HCT116 (cell line): ENCODE data around the gene RBM38. TPM values are rescaled to one million over a fixed set of nuclear protein-coding genes. Genes with fewer than 3 reads are reported as not detected.

Source experiments
- ATAC-seq: fragments of 200-7000 bp; cut with Tn5 transposase; 2 replicates; pipeline ENCODE4 v1.9.1; 2020; ENCODE audit warnings: mild to moderate bottlenecking, moderate library complexity
- BruUV-seq: library from RNA; stranded (reverse); fragments of 400-500 nt; replicated peaks from 2 replicates; lab custom pipeline; 2021; lab: Mats Ljungman, UMichigan
- CTCF ChIA-PET: fragments of 300-600 bp; sonication (Branson Sonifier 250); formaldehyde crosslinking; loops from one replicate; lab custom pipeline; 2021; ENCODE audit warnings: antibody characterized with exemption; lab: Charles Lee
- POLR2A ChIA-PET: fragments of 300-600, 350-600 bp; sonication (Branson Sonifier 250); formaldehyde crosslinking; loops from one replicate; lab custom pipeline; 2021; ENCODE audit warnings: antibody characterized with exemption; lab: Charles Lee
- RAD21 ChIA-PET, 2 experiments: fragments of 300-600 bp; sonication (Branson Sonifier 250); formaldehyde crosslinking; loops; one replicate each; lab custom pipeline; 2023; ENCODE audit warnings: low total read pairs in 2 of 2; ENCODE audit not compliant: uncharacterized antibody in 2 of 2, unreplicated experiment in 2 of 2, low non-redundant PET in 1 of 2; lab: Charles Lee
- DNase-seq: peaks from one replicate; pipeline ENCODE4 v3.0.0-alpha.2; 2010; ENCODE audit warnings: low read depth, low spot score
- H2AFZ ChIP-seq: fragments of 200-600 bp; shearing (Covaris generic), sonication (generic); 2 replicates; pipeline ENCODE4 v1.6.1; 2017; ENCODE audit warnings: low read depth, mixed run types, mixed read lengths, antibody characterized with exemption, low read length; ENCODE audit not compliant: poor library complexity, severe bottlenecking
- H3K27ac ChIP-seq: 2 replicates; pipeline ENCODE4 v1.5.1; 2012; ENCODE audit warnings: low read depth, low read length
- H3K27me3 ChIP-seq: fragments of 200-600 bp; sonication (generic); 2 replicates; pipeline ENCODE4 v1.6.1; 2016; ENCODE audit warnings: mixed run types, low read length, mixed read lengths; ENCODE audit not compliant: insufficient read depth
- H3K36me3 ChIP-seq, 2 experiments: fragments of 200-500 bp in 1 of 2; fragments of 200-600 bp in 1 of 2; sonication (Bioruptor generic) in 1 of 2; sonication (generic) in 1 of 2; 2 replicates each; pipeline versions ENCODE4 v1.5.1 to v1.6.1; 2014 to 2016; ENCODE audit warnings: low read length in 2 of 2, inconsistent platforms in 1 of 2, mixed read lengths in 1 of 2, mixed run types in 1 of 2; ENCODE audit not compliant: insufficient read depth in 2 of 2, control insufficient read depth in 1 of 2
- H3K4me1 ChIP-seq, 2 experiments: fragments of 200-600 bp in 1 of 2; sonication (generic) in 1 of 2; 2 replicates each; pipeline versions ENCODE4 v1.5.1 to v1.6.1; 2012 to 2017; ENCODE audit warnings: low read length in 2 of 2, inconsistent platforms in 1 of 2, mild to moderate bottlenecking in 1 of 2, mixed read lengths in 1 of 2, mixed run types in 1 of 2, moderate library complexity in 1 of 2; ENCODE audit not compliant: insufficient read depth in 2 of 2, control insufficient read depth in 1 of 2
- H3K4me2 ChIP-seq: fragments of 200-600 bp; sonication (generic); 2 replicates; pipeline ENCODE4 v1.6.1; 2017; ENCODE audit warnings: mixed run types, low read length, mixed read lengths
- H3K4me3 ChIP-seq, 2 experiments: fragments of 200-600 bp in 1 of 2; sonication (generic) in 1 of 2; replicated peaks in 1 of 2; 2 replicates each; pipeline ENCODE4 v1.5.1; 2011 to 2016; ENCODE audit warnings: low read length in 2 of 2, control low read depth in 1 of 2, low read depth in 1 of 2, mild to moderate bottlenecking in 1 of 2, mixed read lengths in 1 of 2, mixed run types in 1 of 2
- H3K79me2 ChIP-seq: fragments of 200-600 bp; sonication (generic); 2 replicates; pipeline ENCODE4 v1.6.1; 2017; ENCODE audit warnings: mild to moderate bottlenecking, mixed run types, low read length, moderate library complexity, mixed read lengths; ENCODE audit not compliant: insufficient read depth
- H3K9ac ChIP-seq: fragments of 200-600 bp; sonication (generic); 2 replicates; pipeline ENCODE4 v1.6.1; 2016; ENCODE audit warnings: low read length, mixed read lengths
- H3K9me2 ChIP-seq: fragments of 200-600 bp; sonication (generic), shearing (Covaris generic); 2 replicates; pipeline ENCODE4 v1.6.1; 2017; ENCODE audit warnings: mixed run types, mild to moderate bottlenecking, moderate library complexity; ENCODE audit not compliant: insufficient read depth
- H3K9me3 ChIP-seq, 2 experiments: fragments of 200-500 bp in 1 of 2; fragments of 200-600 bp in 1 of 2; sonication (Bioruptor generic) in 1 of 2; sonication (generic) in 1 of 2; 2 replicates each; pipeline ENCODE4 v1.6.1; 2014 to 2017; ENCODE audit warnings: low read length in 2 of 2, mixed read lengths in 2 of 2, inconsistent platforms in 1 of 2, low read depth in 1 of 2, mild to moderate bottlenecking in 1 of 2, mixed run types in 1 of 2, moderate library complexity in 1 of 2; ENCODE audit not compliant: control insufficient read depth in 1 of 2, insufficient read depth in 1 of 2
- H4K20me1 ChIP-seq: fragments of 200-600 bp; sonication (generic), shearing (Covaris generic); 2 replicates; pipeline ENCODE4 v1.6.1; 2017; ENCODE audit warnings: mixed run types, mild to moderate bottlenecking, moderate library complexity; ENCODE audit not compliant: insufficient read depth
- ELF1 ChIP-seq: IDR thresholded peaks from 2 replicates; pipeline ENCODE4 v1.6.1; 2012; ENCODE audit warnings: low read depth, borderline replicate concordance
- EZH2phosphoT487 ChIP-seq: fragments of 200-600 bp; IDR thresholded peaks from 2 replicates; pipeline ENCODE4 v1.6.1; 2018; ENCODE audit warnings: antibody characterized with exemption, borderline replicate concordance
- FOSL1 ChIP-seq: IDR thresholded peaks from 2 replicates; pipeline ENCODE4 v1.6.1; 2012; ENCODE audit warnings: low read depth
- POLR2A ChIP-seq: IDR thresholded peaks from 2 replicates; pipeline ENCODE4 v1.7.0; 2011; ENCODE audit warnings: borderline replicate concordance; ENCODE audit not compliant: insufficient read depth, insufficient read length; ENCODE audit errors: extremely low read depth
- POLR2AphosphoS5 ChIP-seq: IDR thresholded peaks from 2 replicates; pipeline ENCODE4 v1.6.1; 2011; ENCODE audit warnings: mild to moderate bottlenecking, low read depth, low read length, moderate library complexity
- RAD21 ChIP-seq: IDR thresholded peaks from 2 replicates; pipeline ENCODE4 v1.6.1; 2012; ENCODE audit warnings: low read depth, mild to moderate bottlenecking
- SIN3A ChIP-seq: IDR thresholded peaks from 2 replicates; pipeline ENCODE4 v1.6.1; 2012; ENCODE audit warnings: low read depth
- SP1 ChIP-seq: IDR thresholded peaks from 2 replicates; pipeline ENCODE4 v1.6.1; 2012; ENCODE audit warnings: low read depth
- TCF7L2 ChIP-seq: IDR thresholded peaks from 2 replicates; pipeline ENCODE4 v1.7.0; 2011; ENCODE audit warnings: borderline replicate concordance, inconsistent platforms; ENCODE audit not compliant: insufficient read depth, insufficient read length; ENCODE audit errors: extremely low read depth
- ZFX ChIP-seq: fragments of 450-650 bp; IDR thresholded peaks from 2 replicates; pipeline ENCODE4 v1.6.1; 2017
- intact Hi-C: fragments of 100-400 bp; cut with micrococcal nuclease; formaldehyde crosslinking; loops from 2 replicates; pipeline ENCODE4 v1.10.0; 2022
- total RNA-seq: library from RNA; stranded (reverse); gene quantifications from one replicate; pipeline ENCODE4 v1.2.1, GENCODE V29; 2021; ENCODE audit not compliant: unreplicated experiment

RBM38 gene
- total RNA-seq, 1 experiment from 2014 or later, result 36.2 TPM

DNA sequence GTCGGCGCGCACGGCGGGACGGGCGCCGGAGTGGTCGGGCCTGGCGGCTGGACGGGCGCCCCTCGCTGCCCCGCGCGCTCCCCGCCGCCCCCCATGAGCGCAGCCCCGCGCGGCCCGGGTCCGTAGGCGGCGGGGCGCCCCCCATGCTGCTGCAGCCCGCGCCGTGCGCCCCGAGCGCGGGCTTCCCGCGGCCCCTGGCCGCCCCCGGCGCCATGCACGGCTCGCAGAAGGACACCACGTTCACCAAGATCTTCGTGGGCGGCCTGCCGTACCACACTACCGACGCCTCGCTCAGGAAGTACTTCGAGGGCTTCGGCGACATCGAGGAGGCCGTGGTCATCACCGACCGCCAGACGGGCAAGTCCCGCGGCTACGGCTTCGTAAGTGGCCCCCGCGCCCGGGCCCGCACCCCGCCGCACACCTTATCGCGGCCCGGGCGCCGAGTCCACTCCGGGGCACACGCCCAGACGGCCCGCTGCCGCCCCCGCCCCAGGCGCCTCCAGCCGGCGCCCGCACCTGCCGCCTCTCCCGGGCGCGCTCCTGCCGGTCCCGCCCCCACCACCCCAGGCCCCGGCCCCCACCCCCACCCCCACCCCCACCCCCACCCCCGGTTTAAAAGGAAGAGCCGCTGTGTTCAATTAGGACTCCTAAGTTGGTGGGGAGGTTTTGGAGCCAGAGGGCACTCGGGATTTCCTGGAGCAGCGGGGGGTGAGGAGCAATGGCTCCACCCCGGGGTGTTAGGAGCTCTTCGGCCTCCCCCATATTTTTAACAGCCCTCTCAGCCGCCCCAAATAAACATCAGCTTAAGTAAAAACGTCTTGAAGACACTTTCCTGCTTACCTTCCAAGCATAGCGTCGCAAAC is 474 bp downstream of the RBM38 start:
- peaks cover 24 to 38% of the 10 kb centered on the region in 2 experiments for H3K4me1 ChIP-seq
- no TSS peak for BruUV-seq
- H3K36me3 ChIP-seq, result peaks cover 18% of the 10 kb centered on the region in 2 experiments; a peak in 3 of 4 replicates
- CTCF ChIA-PET, result interaction anchor here (0.6 to 0.7 kb wide), 2 partner anchors 10 to 81 kb away, joined by 3 to 4 read pairs; no protein-coding TSS in a partner anchor
- peak overlapping the region; percentile 74 for H3K9ac ChIP-seq
- POLR2A ChIA-PET, result interaction anchor here (0.9 kb wide), 1 partner anchor 24 kb away, joined by 3 read pairs; no protein-coding TSS in a partner anchor
- H3K9me3 ChIP-seq, result no peaks in the 10 kb centered on the region
- H2AFZ ChIP-seq, result no peak overlapping the region
- H3K9me2 ChIP-seq, result no peaks in the 10 kb centered on the region
- H3K4me3 ChIP-seq, result peak overlapping the region; percentile 66 to 77
- H3K79me2 ChIP-seq, result peaks cover 47% of the 10 kb centered on the region
- no peaks in the 10 kb centered on the region for H3K27me3 ChIP-seq
- no peaks in the 10 kb centered on the region for H4K20me1 ChIP-seq
- RAD21 ChIA-PET, result no interaction called here
- H3K4me2 ChIP-seq, result peak overlapping the region; percentile 90
- DNase-seq (no peak), ATAC-seq (peak; percentile 26)
- intact Hi-C loops, result no loop called here
- peak overlapping the region; percentile 83 for H3K27ac ChIP-seq
- TF ChIP-seq FOSL1 (no peak), ZFX (peak; percentile 72; the same call in 1 of the 2 replicates), EZH2phosphoT487 (no peak), TCF7L2 (no peak), ELF1 (no peak), POLR2A (peak; percentile 44), POLR2AphosphoS5 (peak; percentile 31; the same call in 1 of the 2 replicates), SP1 (no peak)

DNA sequence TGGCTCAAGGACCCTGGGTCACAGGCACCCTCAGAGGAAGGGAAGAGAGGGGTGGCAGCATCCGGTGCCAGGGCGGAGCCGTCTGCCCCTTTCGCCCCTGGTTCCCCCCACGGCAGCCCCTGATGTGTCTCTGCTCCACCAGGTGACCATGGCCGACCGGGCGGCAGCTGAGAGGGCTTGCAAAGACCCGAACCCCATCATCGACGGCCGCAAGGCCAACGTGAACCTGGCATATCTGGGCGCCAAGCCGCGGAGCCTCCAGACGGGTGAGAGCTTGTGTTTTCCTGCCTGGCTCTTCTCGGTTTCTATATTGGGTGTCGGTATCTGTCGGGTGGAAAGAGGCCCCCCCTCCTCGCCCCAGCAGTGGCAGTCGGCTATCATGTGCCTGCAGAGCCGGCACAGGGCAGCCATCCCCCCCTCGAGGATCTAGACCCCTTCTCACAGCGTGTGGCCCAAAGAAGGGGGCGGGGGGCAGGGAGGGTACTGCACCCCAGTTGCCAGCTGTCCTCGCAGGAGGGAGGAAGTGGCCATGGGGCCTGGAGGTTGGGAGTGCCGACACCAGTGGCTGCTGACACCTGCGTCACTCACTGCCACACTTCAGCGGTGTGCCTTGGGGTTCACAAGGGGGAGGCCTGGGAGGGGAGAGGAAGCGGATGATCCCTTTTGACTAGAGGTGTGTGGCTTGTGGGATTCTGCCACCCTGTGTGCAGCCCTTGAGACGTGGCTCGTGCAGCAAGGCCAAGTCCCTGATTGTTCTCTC is 1.5 kb downstream of the RBM38 start:
- ChIA-PET POLR2A (no interaction called here), RAD21 (no interaction called here), CTCF (no interaction called here)
- intact Hi-C loops, result no loop called here
- no peaks in the 10 kb centered on the region for H4K20me1 ChIP-seq
- peaks cover 18 to 25% of the 10 kb centered on the region in 2 experiments; a peak in 3 of 4 replicates for H3K36me3 ChIP-seq
- no peaks in the 10 kb centered on the region for H3K9me2 ChIP-seq
- H2AFZ ChIP-seq, result no peak overlapping the region
- peaks cover 56% of the 10 kb centered on the region for H3K79me2 ChIP-seq
- BruUV-seq, result TSS peak; percentile 57
- H3K9ac ChIP-seq, result peak overlapping the region; percentile 69
- no peaks in the 10 kb centered on the region for H3K9me3 ChIP-seq
- H3K27ac ChIP-seq, result peak overlapping the region; percentile 55; the same call in 1 of the 2 replicates
- peak overlapping the region; percentile 66 to 77 for H3K4me3 ChIP-seq
- ATAC-seq (no peak), DNase-seq (no peak)
- H3K4me2 ChIP-seq, result peak overlapping the region; percentile 90
- TF ChIP-seq TCF7L2 (no peak), RAD21 (no peak), SIN3A (no peak)
- no peaks in the 10 kb centered on the region for H3K27me3 ChIP-seq
- H3K4me1 ChIP-seq, result peaks cover 24 to 38% of the 10 kb centered on the region in 2 experiments
